ENCODE results near the gene LRRK1.

The LRRK1 gene

DNA sequence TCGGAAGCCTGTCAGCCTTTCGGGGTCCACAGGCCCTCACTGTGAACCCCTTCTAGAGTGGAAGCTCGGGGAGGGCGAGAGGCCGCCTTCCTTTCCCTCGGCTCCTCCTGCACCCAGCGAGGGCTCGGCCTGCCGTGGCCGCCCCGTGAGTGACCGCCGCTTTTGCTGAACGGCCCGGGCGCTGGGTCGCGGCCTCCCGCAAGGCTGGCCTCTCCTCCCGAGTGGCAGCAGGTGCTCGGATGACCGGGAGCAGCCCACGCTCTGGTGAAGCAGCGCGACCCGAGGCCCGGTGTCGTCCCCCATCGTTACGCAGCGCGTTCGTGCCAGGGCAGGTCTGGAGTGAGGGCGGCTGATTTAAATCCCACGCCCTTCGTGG is 53.8 kb downstream of the LRRK1 start:
- DNase-seq (ENCODE audit: low spot score), result no peak

DNA sequence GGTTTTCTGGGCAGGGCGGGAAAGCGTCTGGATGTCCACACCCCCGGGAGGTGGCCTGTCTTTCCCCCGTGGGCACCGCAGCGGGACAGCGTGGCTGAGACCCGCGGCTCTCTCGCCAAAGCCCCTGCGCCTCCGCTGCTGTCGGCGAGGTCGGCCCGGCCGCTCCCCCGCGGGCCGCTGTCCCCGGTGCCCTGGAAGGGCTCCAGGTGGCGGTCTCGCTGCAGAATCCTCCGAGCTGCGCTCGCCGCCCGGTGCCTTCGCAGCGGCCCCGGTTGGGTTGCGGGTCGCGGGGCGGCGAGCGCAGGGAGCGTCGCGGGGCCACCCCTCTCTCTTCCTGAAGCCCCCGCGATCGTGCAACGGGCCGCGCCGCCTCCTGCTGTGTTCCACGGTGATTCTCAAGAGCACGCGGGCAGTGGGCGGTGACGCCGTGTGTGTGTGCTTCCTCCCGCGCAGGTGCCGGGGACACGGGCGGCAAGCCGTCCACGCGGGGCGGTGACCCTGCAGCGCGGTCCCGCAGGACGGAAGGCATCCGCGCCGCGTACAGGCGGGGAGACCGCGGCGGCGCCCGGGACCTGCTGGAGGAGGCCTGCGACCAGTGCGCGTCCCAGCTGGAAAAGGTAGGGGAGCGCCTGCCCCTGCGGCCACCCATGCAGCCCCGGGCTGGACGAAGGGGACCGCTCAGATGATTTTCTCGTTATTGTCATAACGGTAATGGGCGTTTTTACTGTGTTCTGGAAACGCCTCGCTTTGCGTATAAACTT is 54.4 kb downstream of the LRRK1 start:
- no peak for DNase-seq (ENCODE audit: low spot score)

DNA sequence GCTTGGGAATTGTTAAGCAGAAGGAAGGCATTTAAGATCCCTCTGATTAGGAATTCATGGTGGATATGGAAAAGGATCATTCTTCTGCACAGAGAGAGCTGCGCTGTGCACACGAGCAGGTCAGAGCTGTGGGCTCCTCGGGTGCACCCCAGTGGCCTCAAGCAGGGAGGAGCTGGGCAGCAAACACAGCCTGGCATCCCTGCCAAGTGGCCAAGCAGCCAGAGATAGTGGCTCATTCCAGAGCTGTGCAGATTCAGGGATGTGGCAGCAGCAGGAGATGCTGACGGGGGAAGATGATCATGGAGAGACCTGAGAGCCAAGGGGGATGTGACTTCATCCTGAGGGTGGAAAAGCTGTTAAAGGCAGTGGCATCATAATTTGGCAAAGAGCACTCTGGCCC is 55.9 kb downstream of the LRRK1 start:
- no peak for DNase-seq (ENCODE audit: low spot score)

DNA sequence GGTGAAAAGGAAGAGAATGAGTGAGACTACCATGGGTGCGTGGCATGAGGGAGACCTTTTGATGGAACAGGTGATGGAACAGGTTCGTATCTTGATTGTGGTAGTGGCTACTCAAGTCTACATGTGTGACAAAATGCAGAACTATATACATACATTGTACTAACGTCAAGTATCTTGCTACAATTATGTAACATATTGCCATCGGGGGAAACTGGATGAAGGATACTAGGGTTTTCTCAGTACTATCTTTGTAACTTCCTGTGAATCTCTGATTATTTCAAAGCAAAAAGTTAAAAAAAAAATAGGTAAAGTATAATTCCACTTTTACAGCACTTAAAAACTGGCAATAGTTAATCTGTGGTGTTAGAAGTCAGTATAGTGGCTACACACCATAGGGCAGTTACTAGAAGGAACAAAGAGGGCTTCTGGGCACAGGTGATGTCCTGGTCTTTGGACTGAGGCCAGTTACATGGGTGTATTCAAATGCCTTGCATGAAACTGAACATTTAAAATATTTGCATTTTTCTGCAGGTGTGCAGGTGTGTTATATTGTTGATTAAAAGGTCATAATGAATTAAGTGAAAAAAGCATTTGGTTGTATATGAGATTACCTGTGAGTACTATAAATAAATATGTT is 61.4 kb downstream of the LRRK1 start:
- DNase-seq (ENCODE audit: low spot score), result no peak

DNA sequence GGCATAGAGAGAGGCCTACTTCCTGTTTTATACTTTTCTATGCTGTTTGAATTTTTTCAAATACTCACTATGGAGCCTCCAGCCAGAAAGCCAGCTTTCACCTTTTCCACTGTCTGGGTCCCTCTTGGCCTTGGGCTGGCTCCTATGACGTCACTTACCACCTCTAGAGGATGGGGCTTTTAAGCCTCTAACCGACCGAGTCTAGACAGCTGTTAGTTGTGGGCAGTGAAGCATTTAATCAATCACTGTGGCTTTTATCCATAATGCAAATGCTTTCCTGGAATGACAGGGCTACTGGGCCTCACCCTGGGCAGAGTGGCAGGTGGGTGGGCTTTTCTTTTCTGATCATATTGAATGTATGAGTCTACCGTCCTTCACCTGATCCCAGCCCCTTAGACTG is 61.9 kb downstream of the LRRK1 start:
- DNase-seq (ENCODE audit: low spot score), result no peak

DNA sequence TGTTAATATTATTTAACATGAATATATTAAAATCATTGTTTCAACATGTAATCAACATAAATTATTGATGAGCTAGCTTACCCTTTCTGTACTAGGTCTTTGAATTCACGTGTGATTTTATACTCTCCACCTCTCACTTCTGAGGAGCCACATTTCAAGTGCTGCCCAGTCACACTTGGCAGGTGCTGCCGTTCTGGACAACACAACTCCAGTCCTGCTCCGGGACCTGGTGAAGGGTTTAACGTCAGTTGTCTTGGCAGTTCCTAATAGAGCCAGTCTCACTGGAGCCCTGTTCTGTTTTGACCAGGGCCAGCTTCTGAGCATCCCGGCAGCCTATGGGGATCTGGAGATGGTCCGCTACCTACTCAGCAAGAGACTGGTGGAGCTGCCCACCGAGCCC is 64.1 kb downstream of the LRRK1 start:
- no peak for DNase-seq (ENCODE audit: low spot score)

DNA sequence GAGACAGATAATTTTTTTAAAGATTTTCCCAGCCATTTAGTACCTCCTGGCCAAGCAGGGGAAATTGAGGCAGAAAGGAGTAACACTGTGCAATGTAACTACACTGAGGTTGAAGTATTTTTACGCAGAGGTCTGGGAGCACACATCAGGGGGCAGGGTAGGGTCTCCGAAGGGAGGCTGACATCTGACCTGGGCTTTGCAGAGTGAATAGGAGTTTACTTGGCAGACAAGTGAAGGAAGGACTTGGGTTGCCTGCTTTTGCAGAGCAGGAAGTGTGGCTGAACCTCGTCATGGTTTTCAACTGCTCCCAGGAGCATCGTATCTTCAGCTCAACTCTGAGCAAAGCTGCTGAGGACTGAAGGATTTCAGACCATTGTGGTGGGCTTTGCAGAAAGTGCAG is 66.2 kb downstream of the LRRK1 start:
- no peak for DNase-seq (ENCODE audit: low spot score)

DNA sequence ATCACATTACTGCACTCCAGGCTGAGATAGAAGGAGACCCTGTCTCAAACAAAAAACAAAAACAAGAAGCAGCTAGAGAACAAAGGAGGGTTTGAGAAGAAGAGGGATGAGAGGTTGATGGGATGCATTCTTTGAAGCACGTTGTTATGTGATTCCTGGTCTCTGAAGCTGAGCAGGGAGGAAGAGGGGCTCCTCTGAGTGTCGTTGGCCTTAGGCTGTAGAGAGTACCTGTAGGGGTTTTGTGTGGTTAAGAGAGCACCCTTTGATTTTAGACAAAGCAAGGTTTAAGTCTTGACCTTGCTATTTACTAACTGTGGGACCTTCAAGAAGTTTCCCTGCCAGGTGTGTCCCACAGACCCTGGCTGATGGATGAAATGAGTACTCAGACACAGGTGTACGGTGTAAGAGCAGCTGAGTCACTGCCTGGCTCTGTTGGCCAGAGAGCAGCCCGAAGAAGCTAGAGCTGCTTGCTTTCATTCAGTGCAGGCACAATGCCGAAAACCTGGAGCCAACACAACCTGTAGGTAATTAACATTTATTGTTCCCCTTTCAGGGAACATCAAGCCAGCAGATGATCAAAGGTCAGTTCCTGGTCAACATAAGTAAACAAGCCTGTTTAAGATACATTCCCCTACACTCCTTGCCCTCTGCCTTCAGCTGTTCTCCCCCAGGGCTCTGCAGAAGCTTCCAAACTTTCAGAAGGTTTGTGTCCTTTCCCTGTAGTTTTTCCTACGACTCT is 67.2 kb downstream of the LRRK1 start:
- DNase-seq (ENCODE audit: low spot score), result peak; percentile 68

DNA sequence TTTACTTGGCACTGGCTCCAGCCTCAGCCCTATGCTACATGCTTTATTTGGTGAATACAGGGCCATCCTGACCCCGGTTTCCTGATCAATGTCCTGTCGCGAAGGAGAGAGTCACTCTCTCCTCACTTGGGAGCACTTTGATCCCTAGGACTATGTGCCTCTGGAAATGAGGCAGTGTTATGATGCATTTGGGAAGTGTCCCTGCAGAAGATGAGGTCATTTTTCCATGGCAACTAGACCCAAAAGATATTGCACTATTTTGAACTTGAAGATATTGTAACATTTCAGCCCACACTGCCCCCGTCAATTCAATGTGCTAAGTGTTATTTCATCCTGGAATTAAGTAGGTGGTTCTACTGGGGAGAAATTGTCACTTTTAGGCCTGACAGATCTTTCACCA is 68.0 kb downstream of the LRRK1 start:
- no peak for DNase-seq (ENCODE audit: low spot score)

DNA sequence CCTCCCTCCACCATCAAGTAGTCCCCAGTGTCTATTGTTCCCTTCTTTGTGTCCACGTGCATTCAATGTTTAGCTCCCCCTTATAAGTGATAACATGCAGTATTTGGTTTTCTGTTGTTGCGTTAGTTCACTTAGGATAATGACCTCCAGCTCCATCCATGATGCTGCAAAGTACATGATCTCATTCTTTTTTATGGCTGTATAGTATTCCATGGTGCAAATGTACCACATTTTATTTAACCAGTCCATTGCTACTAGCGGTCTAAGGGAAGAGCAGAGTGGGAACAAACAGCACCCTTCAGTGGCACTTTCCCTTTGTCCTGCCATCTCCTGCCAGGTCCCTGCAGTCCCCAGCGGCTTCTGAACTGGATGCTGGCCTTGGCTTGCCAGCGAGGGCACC is 69.1 kb downstream of the LRRK1 start:
- no peak for DNase-seq (ENCODE audit: low spot score)

DNA sequence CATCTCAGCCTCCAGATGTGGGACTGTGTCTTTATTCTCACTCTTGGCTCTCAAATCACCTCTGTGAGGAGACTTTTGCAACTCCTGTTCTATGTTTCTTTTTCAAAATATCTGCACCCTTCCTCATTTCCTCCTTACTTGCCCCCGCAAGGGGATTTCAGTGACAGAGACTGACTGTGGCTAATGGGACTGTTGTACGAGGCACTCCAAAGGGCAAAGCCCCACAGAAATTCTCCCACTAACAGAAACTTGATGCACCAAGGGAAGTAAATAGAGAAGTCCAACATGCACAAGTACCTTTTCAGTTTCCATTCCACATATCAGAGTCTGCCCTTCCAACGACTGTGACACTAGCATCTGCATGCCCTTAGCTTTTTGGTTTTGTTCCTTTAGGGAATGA is 69.7 kb downstream of the LRRK1 start:
- no peak for DNase-seq (ENCODE audit: low spot score)

DNA sequence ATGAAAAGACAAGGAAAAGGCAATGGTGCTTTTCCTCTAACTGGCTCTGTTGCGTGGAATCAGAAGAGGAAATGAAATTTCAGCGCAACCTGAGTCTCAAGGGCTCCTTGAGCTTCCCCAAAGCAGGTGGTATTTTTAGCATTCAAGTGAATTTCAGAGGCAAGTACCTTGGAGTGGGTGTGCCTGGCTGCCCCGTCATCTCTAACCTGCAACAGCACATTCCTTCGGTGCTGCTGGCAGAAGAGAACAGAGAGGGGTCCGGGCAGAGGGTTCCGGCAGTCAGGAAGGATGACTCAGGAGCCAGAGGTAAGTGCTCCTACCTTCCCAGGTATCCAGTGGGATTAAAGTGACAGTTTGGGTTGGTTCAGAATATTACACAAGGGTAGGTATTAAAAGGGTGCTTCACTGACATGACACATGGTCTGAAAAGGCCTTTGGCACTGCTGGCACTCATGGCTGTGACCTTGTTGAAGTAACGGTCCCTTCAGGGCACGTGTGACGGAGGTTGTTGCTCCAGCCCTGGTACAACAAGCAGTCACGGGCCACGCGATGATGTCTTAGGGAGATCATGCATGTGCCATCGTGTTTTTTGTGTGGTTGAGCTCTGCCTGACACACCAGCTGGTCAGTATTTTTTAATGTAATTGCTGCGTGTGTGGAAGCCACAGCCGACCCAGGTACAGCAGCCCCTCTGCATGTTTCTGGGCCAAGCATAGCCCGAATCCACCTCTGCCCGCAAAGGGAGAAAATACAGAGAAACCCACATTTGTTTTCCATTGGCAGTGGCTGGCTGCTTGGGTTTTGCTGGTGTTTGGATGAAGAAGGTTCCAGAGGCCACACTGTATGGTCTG is 75.7 kb downstream of the LRRK1 start:
- DNase-seq (ENCODE audit: low spot score), result no peak

DNA sequence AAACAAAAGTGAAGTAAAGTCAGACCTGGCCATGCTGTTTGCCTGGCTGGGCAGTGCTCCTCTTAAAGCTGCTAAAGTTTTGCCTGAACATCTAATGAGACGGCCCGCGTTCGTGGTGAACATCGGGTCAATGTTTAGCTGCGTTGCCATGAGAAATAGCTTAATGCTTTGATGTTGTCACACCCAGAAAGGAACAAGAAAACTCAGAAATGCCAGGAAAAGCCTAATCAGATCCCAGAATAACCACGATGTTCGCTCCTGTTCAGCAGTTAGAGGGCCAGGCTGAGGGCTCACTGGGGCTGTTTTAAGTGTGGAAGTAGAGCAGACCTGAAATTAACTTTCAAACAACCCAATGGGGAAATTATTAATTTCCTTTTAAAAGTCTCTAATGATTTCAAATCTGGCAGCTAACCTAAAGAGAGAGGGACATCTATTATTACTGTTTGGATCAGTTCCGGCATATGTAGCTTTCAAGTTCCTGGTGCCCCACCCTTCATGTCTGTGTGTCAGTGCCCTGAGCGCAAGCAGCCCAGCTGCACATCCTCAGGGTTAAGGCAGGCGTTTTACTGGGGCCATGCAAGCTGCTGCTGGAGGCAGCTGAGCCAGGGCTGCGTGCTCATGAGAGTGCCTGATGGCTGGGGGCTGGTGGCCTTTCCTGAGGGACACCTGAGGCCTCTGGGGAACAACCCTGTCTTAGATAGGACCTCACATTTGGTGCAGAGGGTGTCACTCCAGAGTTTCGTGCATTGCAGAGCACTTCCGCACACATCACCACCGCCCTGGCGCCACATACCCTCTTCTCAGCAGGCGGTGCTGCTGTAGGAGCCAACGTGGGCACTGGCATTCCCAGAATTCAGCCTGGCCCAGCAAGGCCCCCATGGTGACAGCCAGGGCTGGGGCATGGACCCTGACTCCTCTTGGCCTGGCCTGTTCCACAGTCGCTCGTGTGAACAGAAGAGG is 76.6 kb downstream of the LRRK1 start:
- no peak for DNase-seq (ENCODE audit: low spot score)

DNA sequence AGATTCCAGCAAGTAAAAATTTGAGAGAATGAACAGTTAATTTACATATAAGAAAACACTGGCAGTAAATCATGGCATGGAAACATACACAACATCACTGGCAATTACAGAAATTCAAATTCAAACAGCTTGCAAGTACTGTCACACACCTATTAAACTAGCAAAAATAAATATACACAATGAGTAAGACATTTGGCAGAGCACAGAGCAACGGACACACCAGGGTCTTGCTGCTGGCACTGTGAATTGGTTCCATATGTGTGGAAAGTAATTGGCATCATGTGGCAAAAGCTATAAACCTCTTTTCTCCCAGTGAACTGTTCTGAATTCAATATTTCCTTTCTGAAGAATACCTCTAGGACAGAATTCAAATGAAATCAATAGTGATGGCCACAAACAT is 78.3 kb downstream of the LRRK1 start:
- DNase-seq (ENCODE audit: low spot score), result no peak

DNA sequence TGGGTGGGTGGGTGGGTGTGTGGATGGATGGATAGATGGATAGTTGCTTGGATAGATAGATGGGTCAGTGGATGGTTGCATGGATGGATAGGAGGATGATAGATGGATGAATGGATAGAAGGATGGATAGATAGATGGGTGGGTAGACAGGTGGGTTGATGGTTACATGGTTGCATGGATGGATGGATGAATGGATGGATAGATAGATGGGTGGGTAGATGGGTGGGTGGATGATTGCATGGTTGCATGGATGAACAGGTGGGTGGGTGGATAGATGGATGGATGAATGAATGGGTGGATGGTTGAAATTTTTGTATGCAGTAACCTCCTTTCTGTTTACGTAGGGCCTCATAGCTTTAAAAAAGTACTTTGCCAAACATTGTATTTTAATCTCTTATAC is 79.5 kb downstream of the LRRK1 start:
- no peak for DNase-seq (ENCODE audit: low spot score)

DNA sequence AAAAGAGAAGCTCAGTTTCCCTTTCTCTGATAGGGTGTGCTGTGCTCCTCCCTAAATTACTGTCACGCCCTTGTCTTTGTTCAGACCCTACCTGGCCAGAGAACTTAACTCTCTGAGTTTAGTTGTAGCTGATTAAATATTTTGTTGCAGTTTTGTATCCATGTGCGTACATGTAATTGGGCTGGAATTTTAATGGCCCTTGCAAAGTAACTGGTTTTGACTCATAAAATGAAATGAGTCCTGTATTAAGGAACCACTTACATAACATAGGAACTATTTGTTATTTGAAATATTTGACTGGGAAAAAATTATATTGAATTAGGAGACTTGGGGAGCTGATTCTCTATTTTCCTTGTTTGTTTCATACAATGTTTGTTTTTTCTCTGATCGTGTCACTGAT is 80.2 kb downstream of the LRRK1 start:
- DNase-seq (ENCODE audit: low spot score), result no peak

DNA sequence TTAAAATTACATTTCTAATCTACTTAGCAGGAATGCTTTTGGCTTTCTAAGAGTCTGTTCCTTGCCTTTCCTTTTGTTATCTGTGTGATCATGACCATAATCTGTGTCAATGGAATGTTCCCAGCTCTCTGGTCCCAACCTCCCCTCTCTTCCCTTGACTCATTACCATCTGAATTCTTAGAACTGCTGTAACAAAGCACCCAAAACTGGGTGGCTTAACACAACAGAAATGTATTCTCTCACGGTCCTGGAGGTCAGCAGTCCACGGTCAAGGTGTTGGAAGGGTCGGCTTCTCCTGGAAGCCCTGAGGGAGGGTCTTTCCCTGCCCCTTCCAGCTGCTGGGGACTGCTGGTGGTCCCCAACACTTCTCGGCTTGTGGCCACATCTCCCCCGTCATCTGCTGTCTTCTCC is 81.1 kb downstream of the LRRK1 start:
- DNase-seq (ENCODE audit: low spot score), result no peak

DNA sequence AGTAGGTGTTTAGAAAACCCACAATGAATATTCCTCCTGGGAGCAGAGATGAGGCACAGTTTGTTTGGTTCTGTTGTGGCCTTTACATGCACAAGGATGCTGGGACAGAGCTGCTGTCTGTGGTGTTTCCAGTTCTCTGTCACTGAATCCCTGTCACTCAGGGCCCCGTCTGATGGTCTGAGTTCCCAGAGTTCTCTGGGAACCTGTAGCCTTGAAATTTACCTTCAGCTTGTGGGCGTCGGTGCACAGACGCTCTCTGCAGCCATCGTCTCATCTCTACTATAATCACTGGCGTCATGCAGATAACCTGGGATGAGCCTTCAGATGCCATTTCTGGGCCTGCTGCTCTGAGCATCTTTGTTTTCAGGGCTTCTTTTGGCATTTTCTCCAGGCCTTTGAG is 81.9 kb downstream of the LRRK1 start:
- no peak for DNase-seq (ENCODE audit: low spot score)

DNA sequence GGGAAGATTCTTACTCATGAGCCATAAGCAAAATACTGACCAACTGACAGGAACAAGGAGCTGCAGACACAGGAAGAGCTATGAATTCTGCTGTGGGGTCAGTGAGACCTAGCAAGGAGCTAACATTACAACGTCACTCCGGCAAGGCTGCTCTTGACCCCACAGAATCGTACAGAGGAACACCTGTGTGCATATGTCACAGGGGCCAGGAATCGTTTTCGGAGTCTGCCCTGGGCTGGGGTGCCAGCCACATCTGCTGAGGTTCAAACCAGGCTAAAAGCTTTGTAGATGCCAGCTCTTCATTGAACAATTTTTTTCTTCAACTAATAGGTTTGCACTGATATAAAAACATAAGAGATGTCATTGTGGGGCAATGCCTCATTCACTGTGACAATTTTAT is 82.6 kb downstream of the LRRK1 start:
- DNase-seq (ENCODE audit: low spot score), result no peak

DNA sequence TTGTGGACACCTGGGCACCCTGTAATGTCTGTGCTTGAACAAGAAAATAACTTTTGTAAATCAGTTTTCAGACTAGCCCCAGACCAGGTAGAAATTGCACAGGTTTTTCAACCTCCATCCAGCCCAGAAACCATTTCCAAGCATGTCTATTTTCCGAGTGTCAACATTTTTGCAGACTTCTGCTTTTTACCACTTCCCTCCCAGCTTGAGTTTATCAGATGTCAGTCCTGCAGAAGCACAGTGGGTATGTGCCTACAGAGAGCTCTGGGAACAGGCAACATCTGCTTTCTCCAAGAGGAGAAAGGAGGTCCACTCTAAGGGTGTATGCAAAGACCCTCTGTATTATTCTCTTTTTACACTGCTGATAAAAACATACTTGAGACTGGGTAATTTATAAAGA is 83.9 kb downstream of the LRRK1 start:
- no peak for DNase-seq (ENCODE audit: low spot score)

DNA sequence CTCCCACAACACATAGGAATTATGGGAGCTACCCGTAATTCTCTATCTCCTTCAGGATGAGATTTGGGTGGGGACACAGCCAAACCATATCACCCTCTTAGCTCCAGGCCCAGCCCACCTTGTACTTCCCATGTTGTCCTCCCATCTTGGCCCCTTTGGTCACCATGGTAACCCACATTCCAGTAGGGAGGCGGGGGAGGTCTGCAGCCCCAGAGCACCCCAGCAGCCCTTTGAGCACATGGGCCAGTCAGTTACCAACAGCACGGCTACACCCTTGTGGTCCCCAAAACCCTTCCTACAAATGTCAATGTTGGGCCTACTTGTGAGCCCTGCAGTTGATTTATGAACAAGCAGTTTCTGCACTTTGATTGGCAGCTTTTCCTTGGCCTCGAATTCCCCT is 84.5 kb downstream of the LRRK1 start:
- DNase-seq (ENCODE audit: low spot score), result no peak
